K562 (cell line): ENCODE measurements around the gene SLC13A3. TPM values are rescaled to one million over a fixed set of nuclear protein-coding genes. Genes with fewer than 3 reads are reported as not detected.

Experiments used
- DEAF1 ChIP-seq: fragments of 450-650 bp; formaldehyde crosslinking; IDR thresholded peaks from 2 replicates; pipeline ENCODE4 v1.4.0; 2020; ENCODE audit warnings: mild to moderate bottlenecking, moderate library complexity
- GATAD2B ChIP-seq: fragments of 450-650 bp; IDR thresholded peaks from 2 replicates; pipeline ENCODE4 v1.6.1; 2017; ENCODE audit warnings: mild to moderate bottlenecking, borderline replicate concordance
- HNRNPLL ChIP-seq: fragments of 200-400 bp; formaldehyde crosslinking; IDR thresholded peaks from 2 replicates; pipeline ENCODE4 v1.6.1; 2017; ENCODE audit warnings: low read length, low read depth, mild to moderate bottlenecking; ENCODE audit not compliant: poor library complexity, severe bottlenecking
- PML ChIP-seq: IDR thresholded peaks from 2 replicates; pipeline ENCODE4 v1.6.1; 2012; ENCODE audit warnings: low read length, inconsistent platforms
- RERE ChIP-seq: sonication (generic); formaldehyde crosslinking; IDR thresholded peaks from 2 replicates; pipeline ENCODE4 v1.8.0; 2023; ENCODE audit warnings: missing genetic modification reagents, mild to moderate bottlenecking, borderline replicate concordance
- RHOXF2B ChIP-seq: fragments of 250-450 bp; sonication (Bioruptor Pico); conservative IDR thresholded peaks from 2 replicates; pipeline ENCODE4 v1.5.1; 2021
- SNRNP70 ChIP-seq: fragments of 200-400 bp; formaldehyde crosslinking; optimal IDR thresholded peaks from 2 replicates; pipeline ENCODE3; 2017; ENCODE audit warnings: low read depth, low read length
- ZC3H11A ChIP-seq: IDR thresholded peaks from 2 replicates; pipeline ENCODE4 v1.6.1; 2012; ENCODE audit warnings: low read depth, low read length, improper control_type of control experiment
- ZNF41 ChIP-seq: fragments of 250-450 bp; sonication (Bioruptor Pico); conservative IDR thresholded peaks from 2 replicates; pipeline ENCODE4 v1.4.0; 2020; ENCODE audit warnings: mild to moderate bottlenecking
- ZNF584 ChIP-seq: fragments of 200-800 bp; sonication (Bioruptor generic); IDR thresholded peaks from 2 replicates; pipeline ENCODE4 v1.6.1; 2016; ENCODE audit warnings: low read depth, mild to moderate bottlenecking, missing genetic modification characterization, missing compliant biosample characterization
- polyA plus RNA-seq, 8 experiments: library from polyadenylated mRNA; depleted of rRNA in 4 of 8; stranded (reverse) in 5 of 8; unstranded in 3 of 8; fragments of >200 nt; fragmentation: Nextera tagmentation in 2 of 8; fragmentation: Illumina TruSeq in 1 of 8; extraction: Ambion mirVana in 2 of 8; extraction: Trizol in 1 of 8; gene quantifications; 2 replicates each; pipeline versions ENCODE4 v1.2.1 to v1.2.3, GENCODE V29; 2011 to 2014; ENCODE audit warnings: inconsistent platforms in 1 of 8, missing spikeins in 1 of 8
- total RNA-seq, 7 experiments: library from RNA; depleted of rRNA in 6 of 7; stranded (reverse); fragments of >200 nt in 6 of 7; fragmentation: Illumina TruSeq in 2 of 7; extraction: Trizol in 2 of 7; gene quantifications; 2 replicates each; pipeline versions ENCODE4 v1.2.1 to v1.2.3, GENCODE V29; 2011 to 2021; ENCODE audit warnings: low replicate concordance in 1 of 7

The SLC13A3 gene
- total and polyA plus RNA-seq, 9 of the 15 experiments (the other 6 are each of a cell fraction or from before 2014, with no cell fraction given): 5.5 to 16.4 (median 8.5) TPM

GRCh38 chr20:46689082-46689753, 38.0 kb upstream of the SLC13A3 start, which contains the start of gene TP53RK (continued):
- 0 out of 2 replicates have a peak, but pooled peaks have one; percentile 80 for TF ChIP-seq RERE
- peak; percentile 100 for TF ChIP-seq DEAF1 (CRISPR knock-in tag)
- TF ChIP-seq GATAD2B: no peak
- TF ChIP-seq ZNF584 (CRISPR knock-in tag): no peak
- TF ChIP-seq ZNF41 (CRISPR knock-in tag): no peak
- TF ChIP-seq SNRNP70: no peak
- no peak for TF ChIP-seq RHOXF2B (CRISPR knock-in tag)
- peak; percentile 52 for TF ChIP-seq HNRNPLL
- TF ChIP-seq PML: no peak
- TF ChIP-seq ZC3H11A: no peak
